SH-SY5Y (cell line): ENCODE measurements around the gene TUBGCP3.

Experiments used
- GATA2 ChIP-seq: IDR thresholded peaks from 2 replicates; pipeline ENCODE4 v1.6.1; 2011; ENCODE audit warnings: mild to moderate bottlenecking, low read depth, low read length
- GATA3 ChIP-seq: IDR thresholded peaks from 2 replicates; pipeline ENCODE4 v1.6.1; 2011; ENCODE audit warnings: low read depth, mild to moderate bottlenecking, low read length, moderate library complexity

The TUBGCP3 gene

GRCh38 chr13:112574834-112575613, 12.9 kb downstream of the TUBGCP3 start:
- TF ChIP-seq GATA2 (no peak), GATA3 (no peak)

- TF ChIP-seq GATA3 (no peak), GATA2 (no peak)
Observed at GRCh38 chr13:112574416-112574815, 13.5 kb downstream of the TUBGCP3 start.

GRCh38 chr13:112573710-112574109, 14.2 kb downstream of the TUBGCP3 start:
- TF ChIP-seq GATA2 (no peak), GATA3 (no peak)

GRCh38 chr13:112572366-112572765, 15.6 kb downstream of the TUBGCP3 start:
- no peak for TF ChIP-seq GATA3
- no peak for TF ChIP-seq GATA2

- no peak for TF ChIP-seq GATA2
- TF ChIP-seq GATA3, result no peak
Observed at GRCh38 chr13:112569821-112570220, 18.1 kb downstream of the TUBGCP3 start.

- TF ChIP-seq GATA3, result no peak
Observed at GRCh38 chr13:112567161-112567862, 20.6 kb downstream of the TUBGCP3 start.

- TF ChIP-seq GATA3 (no peak), GATA2 (no peak)
Observed at GRCh38 chr13:112562786-112563383, 25.1 kb downstream of the TUBGCP3 start.

- TF ChIP-seq GATA3 (no peak), GATA2 (no peak)
Observed at GRCh38 chr13:112562254-112562653, 25.7 kb downstream of the TUBGCP3 start.

GRCh38 chr13:112561478-112561877, 26.5 kb downstream of the TUBGCP3 start:
- TF ChIP-seq GATA3 (no peak), GATA2 (no peak)

- TF ChIP-seq GATA3, result no peak
- TF ChIP-seq GATA2, result no peak
Observed at GRCh38 chr13:112558696-112559418, 29.1 kb downstream of the TUBGCP3 start.

- no peak for TF ChIP-seq GATA2
- no peak for TF ChIP-seq GATA3
Observed at GRCh38 chr13:112556600-112556999, 31.4 kb downstream of the TUBGCP3 start.

GRCh38 chr13:112554214-112554850, 33.6 kb downstream of the TUBGCP3 start:
- TF ChIP-seq GATA2 (no peak), GATA3 (no peak)

- TF ChIP-seq GATA2, result no peak
- no peak for TF ChIP-seq GATA3
Observed at GRCh38 chr13:112545856-112546255, 42.1 kb downstream of the TUBGCP3 start.

GRCh38 chr13:112532837-112533745, 54.9 kb downstream of the TUBGCP3 start:
- TF ChIP-seq GATA3 (no peak), GATA2 (no peak)
